ENCODE results near the gene CDK5RAP1.
"Not testable (repeated sequence)": the region's sequence is repeated elsewhere in the genome, so short reads cannot be mapped to it uniquely, and the experiment has no call there.

Gene CDK5RAP1

GRCh38 chr20:33438481-33438880 lies 37.2 kb upstream of the CDK5RAP1 start:
- DNase-seq (ENCODE audit: insufficient read length) = no peak
- TF ChIP-seq POLR2AphosphoS5 (IDR thresholded peaks at IDR 0.05; ENCODE audit: low read depth, low read length) (no peak), TAF1 (IDR thresholded peaks at IDR 0.05; ENCODE audit: borderline replicate concordance, low read depth, low read length) (no peak), POLR2A (IDR thresholded peaks at IDR 0.05; ENCODE audit: low read depth, low read length) (no peak)
- no peak for FAIRE-seq

- no peak for DNase-seq (ENCODE audit: insufficient read length)
- FAIRE-seq = no peak
- TF ChIP-seq POLR2AphosphoS5 (IDR thresholded peaks at IDR 0.05; ENCODE audit: low read depth, low read length) (no peak), POLR2A (IDR thresholded peaks at IDR 0.05; ENCODE audit: low read depth, low read length) (no peak), TAF1 (IDR thresholded peaks at IDR 0.05; ENCODE audit: borderline replicate concordance, low read depth, low read length) (no peak)
These were observed 36.0 kb upstream of the CDK5RAP1 start for GRCh38 chr20:33437141-33437911.

- FAIRE-seq (no peak), DNase-seq (ENCODE audit: insufficient read length) (no peak)
- TF ChIP-seq POLR2A (IDR thresholded peaks at IDR 0.05; ENCODE audit: low read depth, low read length) = no peak
- TF ChIP-seq TAF1 (IDR thresholded peaks at IDR 0.05; ENCODE audit: borderline replicate concordance, low read depth, low read length) = no peak
- no peak for TF ChIP-seq POLR2AphosphoS5 (IDR thresholded peaks at IDR 0.05; ENCODE audit: low read depth, low read length)
These were observed 33.1 kb upstream of the CDK5RAP1 start for GRCh38 chr20:33434434-33434833.

GRCh38 chr20:33433465-33434234 lies 32.3 kb upstream of the CDK5RAP1 start:
- TF ChIP-seq TAF1 (IDR thresholded peaks at IDR 0.05; ENCODE audit: borderline replicate concordance, low read depth, low read length) = no peak
- no peak for DNase-seq (ENCODE audit: insufficient read length)
- FAIRE-seq = no peak

GRCh38 chr20:33431797-33432381 lies 30.6 kb upstream of the CDK5RAP1 start:
- DNase-seq (ENCODE audit: insufficient read length) (no peak), FAIRE-seq (no peak)
- TF ChIP-seq POLR2A (IDR thresholded peaks at IDR 0.05; ENCODE audit: low read depth, low read length) (no peak), POLR2AphosphoS5 (IDR thresholded peaks at IDR 0.05; ENCODE audit: low read depth, low read length) (no peak), TAF1 (IDR thresholded peaks at IDR 0.05; ENCODE audit: borderline replicate concordance, low read depth, low read length) (no peak)

GRCh38 chr20:33423875-33424274 lies 22.6 kb upstream of the CDK5RAP1 start:
- DNase-seq (ENCODE audit: insufficient read length); FAIRE-seq: not testable (repeated sequence)

- FAIRE-seq = no peak
- TF ChIP-seq POLR2A (IDR thresholded peaks at IDR 0.05; ENCODE audit: low read depth, low read length) (no peak), POLR2AphosphoS5 (IDR thresholded peaks at IDR 0.05; ENCODE audit: low read depth, low read length) (no peak), TAF1 (IDR thresholded peaks at IDR 0.05; ENCODE audit: borderline replicate concordance, low read depth, low read length) (no peak)
- no peak for DNase-seq (ENCODE audit: insufficient read length)
These were observed 22.0 kb upstream of the CDK5RAP1 start for GRCh38 chr20:33423141-33423834.

- DNase-seq (ENCODE audit: insufficient read length) (no peak), FAIRE-seq (no peak)
- TF ChIP-seq POLR2AphosphoS5 (IDR thresholded peaks at IDR 0.05; ENCODE audit: low read depth, low read length) = no peak
These were observed 18.0 kb upstream of the CDK5RAP1 start for GRCh38 chr20:33419140-33419974.

GRCh38 chr20:33418033-33418432 lies 16.7 kb upstream of the CDK5RAP1 start:
- no peak for TF ChIP-seq POLR2AphosphoS5 (IDR thresholded peaks at IDR 0.05; ENCODE audit: low read depth, low read length)
- TF ChIP-seq TAF1 (IDR thresholded peaks at IDR 0.05; ENCODE audit: borderline replicate concordance, low read depth, low read length) = no peak
- TF ChIP-seq POLR2A (IDR thresholded peaks at IDR 0.05; ENCODE audit: low read depth, low read length) = no peak
- DNase-seq (ENCODE audit: insufficient read length) (no peak), FAIRE-seq (no peak)

GRCh38 chr20:33415948-33416347 lies 14.6 kb upstream of the CDK5RAP1 start:
- TF ChIP-seq POLR2A (IDR thresholded peaks at IDR 0.05; ENCODE audit: low read depth, low read length) = no peak
- TF ChIP-seq POLR2AphosphoS5 (IDR thresholded peaks at IDR 0.05; ENCODE audit: low read depth, low read length) = no peak
- TF ChIP-seq TAF1 (IDR thresholded peaks at IDR 0.05; ENCODE audit: borderline replicate concordance, low read depth, low read length) = no peak
- FAIRE-seq (no peak), DNase-seq (ENCODE audit: insufficient read length) (no peak)

- no peak for FAIRE-seq
- no peak for TF ChIP-seq POLR2AphosphoS5 (IDR thresholded peaks at IDR 0.05; ENCODE audit: low read depth, low read length)
- no peak for TF ChIP-seq POLR2A (IDR thresholded peaks at IDR 0.05; ENCODE audit: low read depth, low read length)
- TF ChIP-seq TAF1 (IDR thresholded peaks at IDR 0.05; ENCODE audit: borderline replicate concordance, low read depth, low read length) = no peak
- DNase-seq (ENCODE audit: insufficient read length) = no peak
These were observed 11.1 kb upstream of the CDK5RAP1 start for GRCh38 chr20:33412484-33412838.
